CD4-positive, alpha-beta T cell (primary cell): Measurements from ENCODE around the gene MSANTD2. TPM values are rescaled to one million over a fixed set of nuclear protein-coding genes. Genes with fewer than 3 reads are reported as not detected.
A peak's percentile ranks its signal among the peaks of the same experiment; 100 is the strongest.

ENCODE experiments used
- ATAC-seq: fragments of 200-7000 bp; cut with Tn5 transposase; one replicate; pipeline ENCODE4 v1.10.0; 2022; ENCODE audit warnings: mild to moderate bottlenecking; ENCODE audit not compliant: poor library complexity
- CTCF ChIA-PET: fragments of 350-600 bp; sonication (Branson Sonifier 250); formaldehyde crosslinking; loops from one replicate; lab custom pipeline; 2021; ENCODE audit warnings: antibody characterized with exemption, inconsistent platforms; lab: Charles Lee
- POLR2A ChIA-PET: fragments of 350-600 bp; sonication (Branson Sonifier 250); formaldehyde crosslinking; loops from one replicate; lab custom pipeline; 2021; ENCODE audit warnings: antibody characterized with exemption, inconsistent platforms; lab: Charles Lee
- DNase-seq, 14 experiments: peaks; one replicate each; pipeline ENCODE4 v3.0.0-alpha.2; 2013 to 2020; ENCODE audit warnings: mixed read lengths in 2 of 14
- H3K27ac ChIP-seq, 2 donors: one replicate each; pipeline versions ENCODE4 v1.5.1 to v1.7.0; 2013; ENCODE audit warnings: low read length in 2 of 2, low read depth in 1 of 2, mild to moderate bottlenecking in 1 of 2
- H3K27me3 ChIP-seq, 2 experiments: 1 replicate in 1 of 2; 2 replicates in 1 of 2; pipeline versions ENCODE4 v1.6.1 to v1.7.0; 2013; ENCODE audit warnings: low read length in 2 of 2, control low read depth in 1 of 2, mild to moderate bottlenecking in 1 of 2, moderate library complexity in 1 of 2; ENCODE audit not compliant: insufficient read depth in 2 of 2, control insufficient read depth in 1 of 2
- H3K36me3 ChIP-seq: one replicate; pipeline ENCODE4 v1.6.1; 2013; ENCODE audit warnings: low read length, control low read depth; ENCODE audit not compliant: insufficient read depth
- H3K4me1 ChIP-seq: one replicate; pipeline ENCODE4 v1.6.1; 2013; ENCODE audit warnings: low read length, control low read depth; ENCODE audit not compliant: insufficient read depth
- H3K4me3 ChIP-seq: one replicate; pipeline ENCODE4 v1.5.1; 2013; ENCODE audit warnings: mild to moderate bottlenecking, low read length, moderate library complexity
- H3K9me3 ChIP-seq, 2 experiments: 1 replicate in 1 of 2; 2 replicates in 1 of 2; pipeline versions ENCODE4 v1.6.1 to v1.7.0; 2013; ENCODE audit warnings: low read length in 2 of 2, mild to moderate bottlenecking in 2 of 2, control low read depth in 1 of 2, moderate library complexity in 1 of 2; ENCODE audit not compliant: control insufficient read depth in 1 of 2, insufficient read depth in 1 of 2
- H3K27ac Mint-ChIP-seq: one replicate; pipeline ENCODE4 v1.8.0; 2020; ENCODE audit warnings: mixed read lengths
- H3K27me3 Mint-ChIP-seq: one replicate; pipeline ENCODE4 v1.8.0; 2021; ENCODE audit warnings: mixed read lengths
- H3K36me3 Mint-ChIP-seq: one replicate; pipeline ENCODE4 v1.8.0; 2021; ENCODE audit warnings: low read depth, mixed read lengths
- H3K4me1 Mint-ChIP-seq: one replicate; pipeline ENCODE4 v1.8.0; 2021; ENCODE audit warnings: low read depth, mixed read lengths
- H3K4me3 Mint-ChIP-seq: one replicate; pipeline ENCODE4 v1.8.0; 2020; ENCODE audit warnings: mild to moderate bottlenecking, mixed read lengths
- H3K9me3 Mint-ChIP-seq: one replicate; pipeline ENCODE4 v1.8.0; 2020; ENCODE audit warnings: mixed read lengths
- CTCF ChIP-seq: fragments of 200-600 bp; IDR thresholded peaks from one replicate; pipeline ENCODE4 v1.8.0; 2022; ENCODE audit warnings: antibody characterized with exemption, mild to moderate bottlenecking
- intact Hi-C, 2 experiments: fragments of 100-400 bp; cut with DNase I in 1 of 2; cut with micrococcal nuclease in 1 of 2; formaldehyde crosslinking; loops; one replicate each; pipeline versions ENCODE4 v1.15.1 to v1.9.0; 2023 to 2025; cut with DNase I, micrococcal nuclease
- total RNA-seq, 174 experiments: library from RNA in 2 of 174; stranded (reverse) in 2 of 174; gene quantifications; one replicate each; pipeline ENCODE4 v1.2.3 and lab custom pipeline; 2021 to 2026

Gene MSANTD2
- total RNA-seq, 2 experiments from 2014 or later = 4.2 to 5.1 TPM

GRCh38 chr11:124835918-124836317 is 35.7 kb upstream of the MSANTD2 start:
- TF ChIP-seq CTCF = no peak

GRCh38 chr11:124834526-124835180 is 34.4 kb upstream of the MSANTD2 start:
- peaks cover 59% of the 10 kb centered on the region for H3K27me3 Mint-ChIP-seq
- no peak for ATAC-seq
- ChIA-PET CTCF (no interaction called here), POLR2A (no interaction called here)
- no peak for DNase-seq
- no peaks in the 10 kb centered on the region for H3K9me3 Mint-ChIP-seq
- Histone ChIP-seq H3K27me3 (peaks cover 32 to 35% of the 10 kb centered on the region in 2 experiments), H3K4me1 (peaks cover 13% of the 10 kb centered on the region), H3K27ac (no peak overlapping the region), H3K36me3 (no peaks in the 10 kb centered on the region), H3K9me3 (peaks cover 0 to 4% of the 10 kb centered on the region in 2 experiments), H3K4me3 (no peak overlapping the region)
- no peaks in the 10 kb centered on the region for H3K36me3 Mint-ChIP-seq
- H3K4me1 Mint-ChIP-seq = peaks cover 15% of the 10 kb centered on the region
- intact Hi-C loops = loop anchor here (2.0 to 10.0 kb wide), 5 partner anchors 34 to 420 kb away; partner anchors contain the start of genes ESAM (in 1 of the 2) and MSANTD2 (in 1 of the 2)
- no peak overlapping the region for H3K4me3 Mint-ChIP-seq
- no peak for TF ChIP-seq CTCF
- no peak overlapping the region for H3K27ac Mint-ChIP-seq

More at GRCh38 chr11:124835918-124836317, 35.7 kb upstream of the MSANTD2 start:
- H3K4me3 Mint-ChIP-seq = peak overlapping the region; percentile 80
- no peak for DNase-seq
- H3K9me3 Mint-ChIP-seq = no peaks in the 10 kb centered on the region
- Histone ChIP-seq H3K36me3 (no peaks in the 10 kb centered on the region), H3K9me3 (peaks cover 0 to 4% of the 10 kb centered on the region in 2 experiments), H3K4me3 (no peak overlapping the region), H3K27ac (no peak overlapping the region), H3K27me3 (peaks cover 42 to 48% of the 10 kb centered on the region in 2 experiments), H3K4me1 (peaks cover 19% of the 10 kb centered on the region)
- no peak for ATAC-seq
- peaks cover 71% of the 10 kb centered on the region for H3K27me3 Mint-ChIP-seq
- H3K27ac Mint-ChIP-seq = no peak overlapping the region
- H3K36me3 Mint-ChIP-seq = no peaks in the 10 kb centered on the region
- CTCF ChIA-PET = interaction anchor here (0.6 to 2.1 kb wide), 10 partner anchors 24 to 250 kb away, joined by 3 to 13 read pairs (median 4); no protein-coding TSS in a partner anchor
- H3K4me1 Mint-ChIP-seq = peaks cover 21% of the 10 kb centered on the region
- intact Hi-C loops = loop anchor here (1.0 to 10.0 kb wide), 8 partner anchors 35 to 421 kb away; partner anchors contain the start of genes MSANTD2 (in 2 of the 2) and ESAM (in 1 of the 2)
- POLR2A ChIA-PET = interaction anchor here (1.3 to 2.4 kb wide), 5 partner anchors 35 to 167 kb away, joined by 4 to 13 read pairs (median 7); no protein-coding TSS in a partner anchor

GRCh38 chr11:124832571-124832970 is 32.4 kb upstream of the MSANTD2 start:
- POLR2A ChIA-PET = interaction anchor here (1.1 kb wide), 1 partner anchor 163 kb away, joined by 3 read pairs; no protein-coding TSS in a partner anchor
- H3K36me3 Mint-ChIP-seq = no peaks in the 10 kb centered on the region
- Histone ChIP-seq H3K4me3 (no peak overlapping the region), H3K9me3 (no peaks in the 10 kb centered on the region), H3K4me1 (peaks cover 5% of the 10 kb centered on the region), H3K27me3 (peaks cover 13 to 15% of the 10 kb centered on the region in 2 experiments), H3K27ac (no peak overlapping the region), H3K36me3 (no peaks in the 10 kb centered on the region)
- TF ChIP-seq CTCF = no peak
- peaks cover 47% of the 10 kb centered on the region for H3K27me3 Mint-ChIP-seq
- peaks cover 14% of the 10 kb centered on the region for H3K4me1 Mint-ChIP-seq
- no peak overlapping the region for H3K27ac Mint-ChIP-seq
- no peak overlapping the region for H3K4me3 Mint-ChIP-seq
- ATAC-seq = no peak
- no peaks in the 10 kb centered on the region for H3K9me3 Mint-ChIP-seq
- intact Hi-C loops = loop anchor here in 1 of 2 experiments (10.0 kb wide), 1 partner anchor 418 kb away; no protein-coding TSS in a partner anchor
- CTCF ChIA-PET = interaction anchor here (0.9 kb wide), 1 partner anchor 44 kb away, joined by 3 read pairs; no protein-coding TSS in a partner anchor
- no peak for DNase-seq
